ENCODE results near the gene EMILIN2. TPM values are rescaled to one million over a fixed set of nuclear protein-coding genes. Genes with fewer than 3 reads are reported as not detected.

Gene EMILIN2
- total and polyA plus RNA-seq, 2 of the 8 experiments (the other 6 are each of a cell fraction or from before 2014, with no cell fraction given), result 6.0 to 7.5 TPM

DNA sequence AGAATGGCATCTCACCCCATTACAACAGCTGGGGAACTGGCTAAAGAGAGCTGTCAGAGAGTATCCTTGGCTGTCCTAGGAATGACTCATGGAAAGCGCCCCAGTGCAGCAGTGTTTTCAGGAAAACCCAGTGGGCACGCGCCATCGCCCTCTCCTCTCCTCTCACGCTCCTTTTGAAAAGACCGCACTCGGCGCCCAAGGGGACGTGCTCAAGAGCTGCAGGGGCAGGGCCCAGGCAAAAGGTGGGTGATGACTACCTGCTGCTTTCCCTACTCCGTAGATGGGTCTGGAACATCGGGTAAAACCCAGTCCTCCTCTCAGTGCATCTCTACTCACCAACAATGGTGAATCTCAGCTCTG is 68.1 kb downstream of the EMILIN2 start:
- H4K20me1 ChIP-seq (replicated peaks in 1 of 2; ENCODE audit: control insufficient read depth in 1 of 2, insufficient read depth in 2 of 2, low read length in 2 of 2), result no peaks in the 10 kb centered on the region
- no peak overlapping the region for H3K56ac ChIP-seq (replicated peaks; ENCODE audit: insufficient read length, low read depth, low read length)
- H3K23me2 ChIP-seq (ENCODE audit: low read depth, low read length), result no peaks in the 10 kb centered on the region
- H4K91ac ChIP-seq (replicated peaks; ENCODE audit: insufficient read length, low read length), result no peak overlapping the region
- peaks cover 0 to 20% (median 9%) of the 10 kb centered on the region in 4 experiments; a peak in 7 of 8 replicates for H3K36me3 ChIP-seq (ENCODE audit: control insufficient read depth in 2 of 4, insufficient read depth in 4 of 4, low read length in 3 of 4)
- H3K4me1 ChIP-seq (replicated peaks in 1 of 4; ENCODE audit: control insufficient read depth in 3 of 4, insufficient read depth in 4 of 4, low read length in 3 of 4), result peaks cover 0 to 8% (median 5%) of the 10 kb centered on the region in 4 experiments; a peak in 5 of 7 replicates
- H3K9ac ChIP-seq (replicated peaks in 1 of 4; ENCODE audit: extremely low read depth in 1 of 4, low read depth in 3 of 4, low read length in 3 of 4), result no peak overlapping the region
- DNase-seq (ENCODE audit: low read depth in 1 of 2, low spot score in 2 of 2), result no peak
- TF ChIP-seq, protein P1, sequence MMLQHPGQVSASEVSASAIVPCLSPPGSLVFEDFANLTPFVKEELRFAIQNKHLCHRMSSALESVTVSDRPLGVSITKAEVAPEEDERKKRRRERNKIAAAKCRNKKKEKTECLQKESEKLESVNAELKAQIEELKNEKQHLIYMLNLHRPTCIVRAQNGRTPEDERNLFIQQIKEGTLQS (IDR thresholded peaks at IDR 0.05; ENCODE audit: insufficient read depth, low read depth, low read length), result no peak
- TF ChIP-seq ASH2L (IDR thresholded peaks at IDR 0.05; ENCODE audit: low read length) (no peak), ZNF274 (IDR thresholded peaks at IDR 0.05; ENCODE audit: borderline replicate concordance, extremely low read depth, low read length) (no peak), SIRT6 (IDR thresholded peaks at IDR 0.05; ENCODE audit: low read length) (no peak), CREB1 (IDR thresholded peaks at IDR 0.05) (no peak)
- H2BK15ac ChIP-seq (ENCODE audit: low read length), result no peak overlapping the region
- H3K18ac ChIP-seq (ENCODE audit: extremely low read depth, low read length), result no peak overlapping the region
- ChIA-PET CTCF (ENCODE audit: partially characterized antibody) (interaction anchor here (0.5 to 1.1 kb wide), 7 partner anchors 12 to 331 kb away, joined by 3 to 4 read pairs (median 3); no protein-coding TSS in a partner anchor), POLR2A (ENCODE audit: partially characterized antibody) (interaction anchor here (0.6 to 0.9 kb wide), 3 partner anchors 10 to 79 kb away, joined by 3 read pairs; no protein-coding TSS in a partner anchor)
- no peak for FAIRE-seq
- H2AFZ ChIP-seq (ENCODE audit: low read length), result no peak overlapping the region
- no peak overlapping the region for H2BK20ac ChIP-seq (ENCODE audit: low read length)
- H4K8ac ChIP-seq (ENCODE audit: extremely low read depth, insufficient read depth, low read length), result no peak overlapping the region
- no peak overlapping the region for H2AK5ac ChIP-seq (ENCODE audit: low read depth, low read length)
- no peaks in the 10 kb centered on the region for H3K79me2 ChIP-seq (ENCODE audit: control insufficient read depth in 1 of 2, insufficient read depth in 2 of 2, low read length in 2 of 2)
- H2BK5ac ChIP-seq (ENCODE audit: low read depth, low read length), result no peak overlapping the region
- no peak overlapping the region for H3K14ac ChIP-seq (ENCODE audit: insufficient read length)
- H3K23ac ChIP-seq (ENCODE audit: insufficient read length), result no peak overlapping the region
- H2BK120ac ChIP-seq (replicated peaks; ENCODE audit: low read depth, low read length), result no peak overlapping the region
- H3K27ac ChIP-seq (ENCODE audit: low read depth, low read length), result no peak overlapping the region
- H3K4me2 ChIP-seq (ENCODE audit: insufficient read depth in 1 of 2, low read depth in 2 of 2, low read length in 2 of 2), result no peak overlapping the region
- no peaks in the 10 kb centered on the region; a peak in 1 of 4 replicates for H3K9me3 ChIP-seq (ENCODE audit: insufficient read depth in 2 of 2, low read depth in 1 of 2, low read length in 1 of 2)
- H3K27me3 ChIP-seq (replicated peaks in 1 of 4; ENCODE audit: control insufficient read depth in 3 of 4, extremely low read depth in 1 of 4, insufficient read depth in 3 of 4, low read length in 3 of 4), result no peaks in the 10 kb centered on the region
- H2BK12ac ChIP-seq (ENCODE audit: low read depth, low read length), result no peak overlapping the region
- no peak overlapping the region for H3K4ac ChIP-seq (replicated peaks; ENCODE audit: insufficient read length, low read depth, low read length)
- no peak overlapping the region for H4K5ac ChIP-seq (ENCODE audit: insufficient read length, low read depth, low read length)
- WGBS, 2 experiments (ENCODE audit: extremely low coverage in 1 of 2, insufficient coverage in 1 of 2, insufficient read length in 1 of 2, insufficient replicate concordance in 2 of 2, low coverage in 1 of 2, low lambda C conversion rate in 2 of 2, missing lambda C conversion rate in 1 of 2), result 95% methylated on average over 11 of the region's 11 CpGs; no CpG with 5 or more reads in 1 of the 2 experiments
- H3K4me3 ChIP-seq (ENCODE audit: extremely low read depth in 1 of 4, insufficient read depth in 2 of 4, low read depth in 3 of 4, low read length in 4 of 4), result no peak overlapping the region
- H3K79me1 ChIP-seq (ENCODE audit: low read depth, low read length), result no peaks in the 10 kb centered on the region
